SJSA1 (cell line): Measurements from ENCODE around the gene PDE3A. TPM values are rescaled to one million over a fixed set of nuclear protein-coding genes. Genes with fewer than 3 reads are reported as not detected.
"Not testable (repeated sequence)": the region's sequence is repeated elsewhere in the genome, so short reads cannot be mapped to it uniquely, and the experiment has no call there.

ENCODE experiments used
- DNase-seq, 2 experiments: peaks; one replicate each; pipeline ENCODE4 v3.0.0-alpha.2; 2015 to 2020; ENCODE audit warnings: low spot score in 2 of 2, low read depth in 1 of 2
- H3K27ac ChIP-seq: fragments of 250-450 bp; sonication (Bioruptor Pico); 2 replicates; pipeline ENCODE4 v1.5.1; 2020; ENCODE audit warnings: mild to moderate bottlenecking, moderate library complexity
- H3K27me3 ChIP-seq: fragments of 250-450 bp; sonication (Bioruptor Pico); replicated peaks from 2 replicates; pipeline ENCODE4 v1.5.1; 2020; ENCODE audit warnings: mild to moderate bottlenecking, moderate library complexity
- H3K36me3 ChIP-seq: fragments of 250-450 bp; sonication (Bioruptor Pico); 2 replicates; pipeline ENCODE4 v1.5.1; 2020; ENCODE audit warnings: mild to moderate bottlenecking
- H3K4me1 ChIP-seq: fragments of 250-450 bp; sonication (Bioruptor Pico); replicated peaks from 2 replicates; pipeline ENCODE4 v1.6.1; 2021; ENCODE audit warnings: mild to moderate bottlenecking
- H3K4me3 ChIP-seq: fragments of 250-450 bp; sonication (Bioruptor Pico); 2 replicates; pipeline ENCODE4 v1.5.1; 2020; ENCODE audit warnings: mild to moderate bottlenecking
- H3K9me3 ChIP-seq: fragments of 250-450 bp; sonication (Bioruptor Pico); replicated peaks from 2 replicates; pipeline ENCODE4 v1.5.1; 2020; ENCODE audit warnings: mild to moderate bottlenecking
- total RNA-seq: library from RNA; depleted of rRNA; stranded (reverse); fragments of >200 nt; shearing (Covaris generic); gene quantifications from 2 replicates; pipeline ENCODE4 v1.2.3, GENCODE V29; 2014

The PDE3A gene
- total RNA-seq, 1 experiment from 2014 or later, result 0.13 TPM

- not testable (repeated sequence) for H3K27ac ChIP-seq, H3K27me3 ChIP-seq, H3K36me3 ChIP-seq, H3K9me3 ChIP-seq, DNase-seq, H3K4me3 ChIP-seq, H3K4me1 ChIP-seq
These were observed 183.6 kb downstream of the PDE3A start for GRCh38 chr12:20551742-20552442.

- H3K36me3 ChIP-seq, H3K4me1 ChIP-seq, H3K27ac ChIP-seq, H3K9me3 ChIP-seq, H3K4me3 ChIP-seq, DNase-seq, H3K27me3 ChIP-seq: not testable (repeated sequence)
These were observed 184.2 kb downstream of the PDE3A start for GRCh38 chr12:20552586-20552985.

- no peak overlapping the region for H3K4me3 ChIP-seq
- H3K27ac ChIP-seq, result no peak overlapping the region
- no peak for DNase-seq
- no peaks in the 10 kb centered on the region for H3K4me1 ChIP-seq
- no peaks in the 10 kb centered on the region for H3K36me3 ChIP-seq
- no peaks in the 10 kb centered on the region for H3K27me3 ChIP-seq
- no peaks in the 10 kb centered on the region for H3K9me3 ChIP-seq
These were observed 186.7 kb downstream of the PDE3A start for GRCh38 chr12:20555015-20555414.

GRCh38 chr12:20555771-20556170, 187.4 kb downstream of the PDE3A start:
- no peaks in the 10 kb centered on the region for H3K4me1 ChIP-seq
- H3K9me3 ChIP-seq, result no peaks in the 10 kb centered on the region
- H3K27ac ChIP-seq, result no peak overlapping the region
- H3K27me3 ChIP-seq, result no peaks in the 10 kb centered on the region
- no peak for DNase-seq
- H3K4me3 ChIP-seq, result no peak overlapping the region
- no peaks in the 10 kb centered on the region for H3K36me3 ChIP-seq

- Histone ChIP-seq H3K9me3 (no peaks in the 10 kb centered on the region), H3K36me3 (no peaks in the 10 kb centered on the region), H3K27me3 (no peaks in the 10 kb centered on the region), H3K27ac (no peak overlapping the region), H3K4me1 (no peaks in the 10 kb centered on the region), H3K4me3 (no peak overlapping the region)
- DNase-seq, result no peak
These were observed 188.8 kb downstream of the PDE3A start for GRCh38 chr12:20557096-20557495.

GRCh38 chr12:20560935-20561334, 192.6 kb downstream of the PDE3A start:
- no peak for DNase-seq
- no peaks in the 10 kb centered on the region for H3K36me3 ChIP-seq
- no peaks in the 10 kb centered on the region for H3K9me3 ChIP-seq
- H3K4me3 ChIP-seq, result no peak overlapping the region
- no peak overlapping the region for H3K27ac ChIP-seq
- H3K4me1 ChIP-seq, result no peaks in the 10 kb centered on the region
- no peaks in the 10 kb centered on the region for H3K27me3 ChIP-seq

GRCh38 chr12:20561871-20562270, 193.5 kb downstream of the PDE3A start:
- DNase-seq, result no peak
- no peaks in the 10 kb centered on the region for H3K4me1 ChIP-seq
- no peaks in the 10 kb centered on the region for H3K9me3 ChIP-seq
- no peak overlapping the region for H3K4me3 ChIP-seq
- no peak overlapping the region for H3K27ac ChIP-seq
- H3K36me3 ChIP-seq, result no peaks in the 10 kb centered on the region
- no peaks in the 10 kb centered on the region for H3K27me3 ChIP-seq

GRCh38 chr12:20567413-20567812, 199.1 kb downstream of the PDE3A start:
- H3K4me3 ChIP-seq, result no peak overlapping the region
- H3K36me3 ChIP-seq, result no peaks in the 10 kb centered on the region
- H3K4me1 ChIP-seq, result no peaks in the 10 kb centered on the region
- H3K27ac ChIP-seq, result no peak overlapping the region
- H3K9me3 ChIP-seq, result no peaks in the 10 kb centered on the region
- H3K27me3 ChIP-seq, result no peaks in the 10 kb centered on the region; the same call in 1 of the 2 replicates
- DNase-seq, result no peak

- H3K9me3 ChIP-seq, result no peaks in the 10 kb centered on the region
- H3K4me3 ChIP-seq, result no peak overlapping the region
- DNase-seq, result no peak
- no peaks in the 10 kb centered on the region; the same call in none of the 2 replicates for H3K27me3 ChIP-seq
- no peak overlapping the region for H3K27ac ChIP-seq
- H3K4me1 ChIP-seq, result no peaks in the 10 kb centered on the region
- H3K36me3 ChIP-seq, result no peaks in the 10 kb centered on the region
These were observed 204.1 kb downstream of the PDE3A start for GRCh38 chr12:20572451-20572850.

GRCh38 chr12:20576528-20576927, 208.2 kb downstream of the PDE3A start:
- Histone ChIP-seq H3K9me3 (no peaks in the 10 kb centered on the region), H3K27ac (no peak overlapping the region), H3K4me1 (no peaks in the 10 kb centered on the region), H3K4me3 (no peak overlapping the region), H3K27me3 (no peaks in the 10 kb centered on the region; the same call in 1 of the 2 replicates), H3K36me3 (no peaks in the 10 kb centered on the region)
- DNase-seq, result no peak

- Histone ChIP-seq H3K4me1 (no peaks in the 10 kb centered on the region), H3K27me3 (no peaks in the 10 kb centered on the region; the same call in 1 of the 2 replicates), H3K9me3 (no peaks in the 10 kb centered on the region), H3K27ac (no peak overlapping the region), H3K4me3 (no peak overlapping the region), H3K36me3 (no peaks in the 10 kb centered on the region)
- no peak for DNase-seq
These were observed 208.7 kb downstream of the PDE3A start for GRCh38 chr12:20577054-20577453.

- H3K4me3 ChIP-seq, result no peak overlapping the region
- H3K27ac ChIP-seq, result no peak overlapping the region
- H3K9me3 ChIP-seq, result no peaks in the 10 kb centered on the region
- no peaks in the 10 kb centered on the region; the same call in 1 of the 2 replicates for H3K27me3 ChIP-seq
- H3K4me1 ChIP-seq, result no peaks in the 10 kb centered on the region
- DNase-seq, result no peak
- H3K36me3 ChIP-seq, result no peaks in the 10 kb centered on the region
These were observed 209.8 kb downstream of the PDE3A start for GRCh38 chr12:20578142-20578541.

- H3K27me3 ChIP-seq, result no peaks in the 10 kb centered on the region
- H3K4me1 ChIP-seq, result no peaks in the 10 kb centered on the region
- H3K27ac ChIP-seq, result no peak overlapping the region
- H3K9me3 ChIP-seq, result no peaks in the 10 kb centered on the region
- no peak for DNase-seq
- H3K4me3 ChIP-seq, result no peak overlapping the region
- H3K36me3 ChIP-seq, result no peaks in the 10 kb centered on the region
These were observed 216.8 kb downstream of the PDE3A start for GRCh38 chr12:20585055-20585625.

GRCh38 chr12:20585913-20586312, 217.6 kb downstream of the PDE3A start:
- Histone ChIP-seq H3K36me3 (no peaks in the 10 kb centered on the region), H3K27ac (no peak overlapping the region), H3K4me3 (no peak overlapping the region), H3K9me3 (no peaks in the 10 kb centered on the region), H3K27me3 (no peaks in the 10 kb centered on the region), H3K4me1 (no peaks in the 10 kb centered on the region)
- no peak for DNase-seq

- Histone ChIP-seq H3K4me1 (no peaks in the 10 kb centered on the region), H3K9me3 (no peaks in the 10 kb centered on the region)
These were observed 219.7 kb downstream of the PDE3A start for GRCh38 chr12:20588042-20588441.

More at GRCh38 chr12:20588042-20588441, 219.7 kb downstream of the PDE3A start:
- Histone ChIP-seq H3K27me3 (no peaks in the 10 kb centered on the region), H3K4me3 (no peak overlapping the region), H3K27ac (no peak overlapping the region), H3K36me3 (no peaks in the 10 kb centered on the region)
- DNase-seq, result no peak
